ENCODE data around the gene PSMA5. TPM values are rescaled to one million over a fixed set of nuclear protein-coding genes. Genes with fewer than 3 reads are reported as not detected.
"Not testable (repeated sequence)": the region's sequence is repeated elsewhere in the genome, so short reads cannot be mapped to it uniquely, and the experiment has no call there.

PSMA5 gene
- total and polyA plus RNA-seq, 2 of the 4 experiments (the other 2 are of a cell fraction) = 75.5 to 107 TPM

- Histone ChIP-seq H4K20me1 (ENCODE audit: insufficient read depth, low read length) (no peaks in the 10 kb centered on the region), H2BK120ac (ENCODE audit: low read depth, low read length) (peak overlapping the region; percentile 68; the same call in 1 of the 2 replicates), H3K4me1 (ENCODE audit: control insufficient read depth, insufficient read depth, low read length) (peaks cover 13% of the 10 kb centered on the region; the same call in 1 of the 2 replicates), H3K27me3 (ENCODE audit: control insufficient read depth, insufficient read depth, low read length) (no peaks in the 10 kb centered on the region), H2BK15ac (ENCODE audit: low read depth, low read length) (peak overlapping the region; percentile 17; the same call in 2 of the 3 replicates), H3K36me3 (ENCODE audit: control insufficient read depth, insufficient read depth, low read length) (no peaks in the 10 kb centered on the region), H2AK9ac (replicated peaks; ENCODE audit: low read depth, low read length, poor library complexity) (no peak overlapping the region), H3K4me2 (ENCODE audit: low read depth, low read length) (no peak overlapping the region), H2BK5ac (ENCODE audit: low read depth, low read length, poor library complexity, severe bottlenecking) (peak overlapping the region; percentile 95), H3K4me3 (ENCODE audit: insufficient read depth, low read depth, low read length) (no peak overlapping the region), H2BK20ac (ENCODE audit: low read depth, low read length) (peak overlapping the region; percentile 64; the same call in 1 of the 2 replicates), H3K56ac (ENCODE audit: extremely low read depth, insufficient read depth, low read length) (no peak overlapping the region), H3K9me3 (ENCODE audit: control insufficient read depth, insufficient read depth, low read length) (no peaks in the 10 kb centered on the region), H4K91ac (ENCODE audit: insufficient read depth, low read depth, low read length) (0 out of 2 replicates have a peak overlapping the region, but pooled peaks have one; percentile 30), H3K27ac (ENCODE audit: insufficient read depth, low read length) (peak overlapping the region; percentile 21; the same call in 1 of the 2 replicates), H3K18ac (ENCODE audit: low read depth, low read length) (peak overlapping the region; percentile 62; the same call in 1 of the 2 replicates), H3K23ac (ENCODE audit: low read depth, low read length) (peak overlapping the region; percentile 86; the same call in 1 of the 2 replicates), H2AK5ac (ENCODE audit: low read depth, low read length) (peak overlapping the region; percentile 94; the same call in 1 of the 2 replicates), H3K79me1 (ENCODE audit: low read depth in 1 of 2, low read length in 2 of 2) (peaks cover 29 to 74% of the 10 kb centered on the region in 2 experiments), H4K5ac (ENCODE audit: low read depth, low read length) (no peak overlapping the region), H3K9me1 (ENCODE audit: insufficient read depth, low read length) (peaks cover 17% of the 10 kb centered on the region), H3K4ac (ENCODE audit: low read depth, low read length) (peak overlapping the region; percentile 81), H4K8ac (ENCODE audit: low read depth in 2 of 2, low read length in 2 of 2) (peak overlapping the region in 1 of 2 experiments; percentile 63; a peak in 1 of 4 replicates), H2AFZ (replicated peaks; ENCODE audit: low read length, poor library complexity) (no peak overlapping the region), H3K9ac (ENCODE audit: low read depth, low read length) (no peak overlapping the region), H3K14ac (replicated peaks; ENCODE audit: low read depth, low read length) (peak overlapping the region; percentile 95)
- ATAC-seq (ENCODE audit: low read depth) = no peak
- ChIA-PET POLR2A (ENCODE audit: unreplicated experiment) (no interaction called here), CTCF (interaction anchor here (0.9 kb wide), 1 partner anchor 20 kb away, joined by 3 read pairs; no protein-coding TSS in a partner anchor)
- dilution Hi-C loops (cut with HindIII; ENCODE audit: low sequenced_read_pairs, unreplicated experiment) (no loop called here), intact Hi-C loops (cut with micrococcal nuclease) (no loop called here), in situ Hi-C loops (cut with MboI; ENCODE audit: low sequenced_read_pairs) (no loop called here)
- no TSS peak for BruUV-seq (replicated peaks)
- DNase-seq = no peak
- TF ChIP-seq USF2 (IDR thresholded peaks at IDR 0.05; ENCODE audit: low read depth, low read length) (no peak), MAFK (IDR thresholded peaks at IDR 0.05; ENCODE audit: low read depth, low read length) (peak; percentile 57), SMC3 (IDR thresholded peaks at IDR 0.05; ENCODE audit: low read depth, low read length) (no peak), CEBPB (IDR thresholded peaks at IDR 0.05; ENCODE audit: low read depth, low read length) (no peak), POLR2A (IDR thresholded peaks at IDR 0.05; ENCODE audit: low read depth, low read length) (no peak), RCOR1 (IDR thresholded peaks at IDR 0.05; ENCODE audit: insufficient replicate concordance, low read length) (no peak)
- no CpG with 5 or more reads among the region's 4 CpGs for WGBS, 2 experiments (ENCODE audit: extremely low coverage in 2 of 2, insufficient read length in 1 of 2)
Measured at GRCh38 chr1:109377698-109378097, 48.5 kb downstream of the PSMA5 start.

- H3K56ac ChIP-seq (ENCODE audit: extremely low read depth, insufficient read depth, low read length); DNase-seq; dilution Hi-C loops (cut with HindIII; ENCODE audit: low sequenced_read_pairs, unreplicated experiment); in situ Hi-C loops (cut with MboI; ENCODE audit: low sequenced_read_pairs); H3K9me3 ChIP-seq (ENCODE audit: control insufficient read depth, insufficient read depth, low read length); ATAC-seq (ENCODE audit: low read depth); BruUV-seq (replicated peaks); H3K27me3 ChIP-seq (ENCODE audit: control insufficient read depth, insufficient read depth, low read length); H2AK9ac ChIP-seq (replicated peaks; ENCODE audit: low read depth, low read length, poor library complexity); intact Hi-C loops (cut with micrococcal nuclease); H3K9ac ChIP-seq (ENCODE audit: low read depth, low read length); H3K36me3 ChIP-seq (ENCODE audit: control insufficient read depth, insufficient read depth, low read length); H4K20me1 ChIP-seq (ENCODE audit: insufficient read depth, low read length); H2AFZ ChIP-seq (replicated peaks; ENCODE audit: low read length, poor library complexity); CTCF ChIA-PET; POLR2A ChIA-PET (ENCODE audit: unreplicated experiment); H3K4me3 ChIP-seq (ENCODE audit: insufficient read depth, low read depth, low read length); H3K4me2 ChIP-seq (ENCODE audit: low read depth, low read length): not testable (repeated sequence)
- H3K4ac ChIP-seq (ENCODE audit: low read depth, low read length) = peak overlapping the region; percentile 76
- H2BK20ac ChIP-seq (ENCODE audit: low read depth, low read length) = peak overlapping the region; percentile 42; the same call in 1 of the 2 replicates
- H3K23ac ChIP-seq (ENCODE audit: low read depth, low read length) = peak overlapping the region; percentile 44; the same call in 1 of the 2 replicates
- H2BK120ac ChIP-seq (ENCODE audit: low read depth, low read length) = peak overlapping the region; percentile 86; the same call in 1 of the 2 replicates
- peaks cover 17% of the 10 kb centered on the region for H3K9me1 ChIP-seq (ENCODE audit: insufficient read depth, low read length)
- H4K8ac ChIP-seq (ENCODE audit: low read depth in 2 of 2, low read length in 2 of 2) = peak overlapping the region in 1 of 2 experiments; percentile 69; a peak in 2 of 4 replicates
- peak overlapping the region; percentile 72; the same call in 2 of the 3 replicates for H2BK15ac ChIP-seq (ENCODE audit: low read depth, low read length)
- peak overlapping the region; percentile 54 for H2BK5ac ChIP-seq (ENCODE audit: low read depth, low read length, poor library complexity, severe bottlenecking)
- peaks cover 23% of the 10 kb centered on the region for H3K4me1 ChIP-seq (ENCODE audit: control insufficient read depth, insufficient read depth, low read length)
- H3K18ac ChIP-seq (ENCODE audit: low read depth, low read length) = 0 out of 2 replicates have a peak overlapping the region, but pooled peaks have one; percentile 6
- peak overlapping the region; percentile 27; the same call in 1 of the 2 replicates for H3K27ac ChIP-seq (ENCODE audit: insufficient read depth, low read length)
- H4K5ac ChIP-seq (ENCODE audit: low read depth, low read length) = peak overlapping the region; percentile 34; the same call in 1 of the 2 replicates
- peak overlapping the region; percentile 20; the same call in 1 of the 2 replicates for H2AK5ac ChIP-seq (ENCODE audit: low read depth, low read length)
- H4K91ac ChIP-seq (ENCODE audit: insufficient read depth, low read depth, low read length) = peak overlapping the region; percentile 31; the same call in 1 of the 2 replicates
- H3K79me1 ChIP-seq (ENCODE audit: low read depth in 1 of 2, low read length in 2 of 2) = peaks cover 25 to 60% of the 10 kb centered on the region in 2 experiments
- H3K14ac ChIP-seq (replicated peaks; ENCODE audit: low read depth, low read length) = 0 out of 2 replicates have a peak overlapping the region, but pooled peaks have one; percentile 10
- WGBS, 2 experiments (ENCODE audit: extremely low coverage in 2 of 2, insufficient read length in 1 of 2) = no CpG with 5 or more reads among the region's 2 CpGs
Measured at GRCh38 chr1:109373696-109374095, 52.6 kb downstream of the PSMA5 start.
